ENCODE results near the gene UBTD2. TPM values are rescaled to one million over a fixed set of nuclear protein-coding genes. Genes with fewer than 3 reads are reported as not detected.

The UBTD2 gene
- total and polyA plus RNA-seq, 9 of the 15 experiments (the other 6 are each of a cell fraction or from before 2014, with no cell fraction given): 0.01 to 0.46 (median 0.15) TPM; not detected in 1

DNA sequence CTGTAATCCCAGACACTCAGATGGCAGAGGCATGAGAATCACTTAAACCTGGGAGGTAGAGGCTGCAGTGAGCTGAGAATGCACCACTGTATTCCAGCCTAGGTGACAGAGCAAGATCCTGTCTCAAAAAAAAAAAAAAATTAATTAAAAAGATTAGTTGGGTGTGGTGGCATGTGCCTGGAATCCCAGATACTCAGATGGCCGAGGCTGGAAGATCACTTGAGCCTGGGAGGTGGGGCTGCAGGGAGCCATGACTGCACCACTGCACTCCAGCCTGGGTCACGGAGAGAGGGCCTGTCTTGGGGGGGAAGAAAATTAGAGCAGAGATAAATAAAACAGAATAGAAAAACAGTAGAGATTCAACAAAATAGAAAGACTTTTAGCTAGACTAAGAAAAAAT, 34.9 kb downstream of the UBTD2 start (continued):
- TF ChIP-seq NONO (IDR thresholded peaks at IDR 0.05; ENCODE audit: low read depth in 2 of 2, low read length in 1 of 2) (no peak), NFRKB (IDR thresholded peaks at IDR 0.05; ENCODE audit: low read depth) (no peak), ZNF584 (CRISPR knock-in tag; IDR thresholded peaks at IDR 0.05; ENCODE audit: low read depth) (no peak), GABPA (tag; conservative IDR thresholded peaks at IDR 0.05; ENCODE audit: low read depth) (no peak), JUNB (CRISPR knock-in tag; conservative IDR thresholded peaks at IDR 0.05) (no peak), ILK (tag; IDR thresholded peaks at IDR 0.05; ENCODE audit: borderline replicate concordance, low read depth) (no peak)

DNA sequence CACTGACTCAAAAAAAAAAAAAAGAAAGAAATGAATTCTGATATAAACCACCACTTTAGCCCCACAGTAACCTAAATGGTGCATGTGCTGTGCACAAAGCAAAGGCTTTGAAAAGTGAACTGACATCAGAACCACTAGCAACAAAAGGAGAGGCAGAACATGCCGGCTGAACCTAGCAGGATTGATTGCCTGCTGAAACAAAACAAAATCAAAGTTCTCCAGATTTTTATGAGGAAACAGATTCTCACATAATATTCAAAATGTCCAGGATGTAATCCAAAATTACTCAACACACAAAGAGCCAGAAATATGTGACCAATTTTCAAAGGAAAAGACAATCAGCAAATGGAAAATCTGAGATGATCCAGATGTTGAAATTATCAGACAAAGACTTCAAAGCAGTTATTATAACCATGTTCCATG, 37.9 kb downstream of the UBTD2 start:
- H3K9me1 ChIP-seq (ENCODE audit: control insufficient read depth, insufficient read depth, low read length): no peaks in the 10 kb centered on the region
- FAIRE-seq (no peak), DNase-seq (ENCODE audit: extremely low read depth in 1 of 4, low spot score in 3 of 4) (no peak), ATAC-seq (no peak)
- H3K9me3 ChIP-seq (replicated peaks; ENCODE audit: control insufficient read depth, insufficient read depth, low read depth, low read length): no peaks in the 10 kb centered on the region
- intact Hi-C loops (cut with micrococcal nuclease) (no loop called here), in situ Hi-C loops (cut with MboI) (no loop called here)
- no peaks in the 10 kb centered on the region; the same call in 1 of the 2 replicates for H4K20me1 ChIP-seq (replicated peaks; ENCODE audit: control insufficient read depth, insufficient read depth, low read length)
- peaks cover 0 to 12% of the 10 kb centered on the region in 2 experiments; a peak in 3 of 5 replicates for H3K27me3 ChIP-seq (ENCODE audit: control insufficient read depth in 2 of 2, insufficient read depth in 2 of 2, low read length in 2 of 2)
- H3K4me2 ChIP-seq (ENCODE audit: insufficient read depth, low read length): no peak overlapping the region
- H3K79me2 ChIP-seq (ENCODE audit: control insufficient read depth, insufficient read depth, low read length): no peaks in the 10 kb centered on the region
- ChIA-PET POLR2A (interaction anchor here (0.7 kb wide), 1 partner anchor 178 kb away, joined by 4 read pairs; no protein-coding TSS in a partner anchor), CTCF (ENCODE audit: low intra/inter-chr PET ratio) (interaction anchor here (0.7 kb wide), 1 partner anchor 41 kb away, joined by 5 read pairs; no protein-coding TSS in a partner anchor)
- no peaks in the 10 kb centered on the region for H3K4me1 ChIP-seq (replicated peaks in 1 of 2; ENCODE audit: control insufficient read depth in 2 of 2, insufficient read depth in 2 of 2, low read length in 2 of 2)
- H3K36me3 ChIP-seq (ENCODE audit: control insufficient read depth, insufficient read depth, low read length): no peaks in the 10 kb centered on the region
- 0% methylated on average over 1 of the region's 1 CpG for WGBS (ENCODE audit: insufficient coverage, low coverage, missing lambda C conversion rate)
- H2AFZ ChIP-seq (ENCODE audit: low read depth, low read length): no peak overlapping the region
- no peak overlapping the region for H3K9ac ChIP-seq (ENCODE audit: insufficient read depth in 1 of 2, low read depth in 2 of 2, low read length in 2 of 2)
- H3K27ac ChIP-seq (ENCODE audit: extremely low read depth, low read depth, low read length): no peak overlapping the region
- no TSS peak for BruUV-seq (replicated peaks)
- TF ChIP-seq ID3 (CRISPR knock-in tag; IDR thresholded peaks at IDR 0.05) (no peak), ID3 (tag; IDR thresholded peaks at IDR 0.05) (no peak), NFATC3 (IDR thresholded peaks at IDR 0.05) (no peak), SMARCE1 (IDR thresholded peaks at IDR 0.05) (no peak), NCOA6 (IDR thresholded peaks at IDR 0.05) (no peak), TFAM (CRISPR knock-in tag; conservative IDR thresholded peaks at IDR 0.05) (no peak), POLR2AphosphoS5 (IDR thresholded peaks at IDR 0.05; ENCODE audit: control insufficient read depth, insufficient read depth, low read depth, low read length) (no peak)
- TF ChIP-seq, protein P1, sequence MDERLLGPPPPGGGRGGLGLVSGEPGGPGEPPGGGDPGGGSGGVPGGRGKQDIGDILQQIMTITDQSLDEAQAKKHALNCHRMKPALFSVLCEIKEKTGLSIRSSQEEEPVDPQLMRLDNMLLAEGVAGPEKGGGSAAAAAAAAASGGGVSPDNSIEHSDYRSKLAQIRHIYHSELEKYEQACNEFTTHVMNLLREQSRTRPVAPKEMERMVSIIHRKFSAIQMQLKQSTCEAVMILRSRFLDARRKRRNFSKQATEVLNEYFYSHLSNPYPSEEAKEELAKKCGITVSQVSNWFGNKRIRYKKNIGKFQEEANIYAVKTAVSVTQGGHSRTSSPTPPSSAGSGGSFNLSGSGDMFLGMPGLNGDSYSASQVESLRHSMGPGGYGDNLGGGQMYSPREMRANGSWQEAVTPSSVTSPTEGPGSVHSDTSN (CRISPR knock-in tag; IDR thresholded peaks at IDR 0.05; ENCODE audit: low read depth): no peak
- TF ChIP-seq, protein P1 (tag; conservative IDR thresholded peaks at IDR 0.05; ENCODE audit: low read depth): no peak
- TF ChIP-seq, protein P2, sequence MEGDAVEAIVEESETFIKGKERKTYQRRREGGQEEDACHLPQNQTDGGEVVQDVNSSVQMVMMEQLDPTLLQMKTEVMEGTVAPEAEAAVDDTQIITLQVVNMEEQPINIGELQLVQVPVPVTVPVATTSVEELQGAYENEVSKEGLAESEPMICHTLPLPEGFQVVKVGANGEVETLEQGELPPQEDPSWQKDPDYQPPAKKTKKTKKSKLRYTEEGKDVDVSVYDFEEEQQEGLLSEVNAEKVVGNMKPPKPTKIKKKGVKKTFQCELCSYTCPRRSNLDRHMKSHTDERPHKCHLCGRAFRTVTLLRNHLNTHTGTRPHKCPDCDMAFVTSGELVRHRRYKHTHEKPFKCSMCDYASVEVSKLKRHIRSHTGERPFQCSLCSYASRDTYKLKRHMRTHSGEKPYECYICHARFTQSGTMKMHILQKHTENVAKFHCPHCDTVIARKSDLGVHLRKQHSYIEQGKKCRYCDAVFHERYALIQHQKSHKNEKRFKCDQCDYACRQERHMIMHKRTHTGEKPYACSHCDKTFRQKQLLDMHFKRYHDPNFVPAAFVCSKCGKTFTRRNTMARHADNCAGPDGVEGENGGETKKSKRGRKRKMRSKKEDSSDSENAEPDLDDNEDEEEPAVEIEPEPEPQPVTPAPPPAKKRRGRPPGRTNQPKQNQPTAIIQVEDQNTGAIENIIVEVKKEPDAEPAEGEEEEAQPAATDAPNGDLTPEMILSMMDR (IDR thresholded peaks at IDR 0.05 in 2 of 3, conservative IDR thresholded peaks at IDR 0.05 in 1 of 3; ENCODE audit: insufficient read depth in 2 of 3, low read depth in 1 of 3, low read length in 3 of 3): no peak
- H3K4me3 ChIP-seq: no peak overlapping the region
